CD4-positive, alpha-beta T cell treated with Interleukin-2 at 100 ng/mL for 4 hours (primary cell): ENCODE results near the gene FRMD4A.
A peak's percentile ranks its signal among the peaks of the same experiment; 100 is the strongest.
"Not testable (repeated sequence)": the region's sequence is repeated elsewhere in the genome, so short reads cannot be mapped to it uniquely, and the experiment has no call there.

Experiments
- DNase-seq: peaks from one replicate; pipeline ENCODE4 v3.0.0-alpha.2; 2020; ENCODE audit warnings: low spot score

Gene FRMD4A

GRCh38 chr10:13946209-13946460 is 384.6 kb downstream of the FRMD4A start:
- DNase-seq = no peak

GRCh38 chr10:13945390-13946208 is 385.1 kb downstream of the FRMD4A start:
- no peak for DNase-seq

DNA sequence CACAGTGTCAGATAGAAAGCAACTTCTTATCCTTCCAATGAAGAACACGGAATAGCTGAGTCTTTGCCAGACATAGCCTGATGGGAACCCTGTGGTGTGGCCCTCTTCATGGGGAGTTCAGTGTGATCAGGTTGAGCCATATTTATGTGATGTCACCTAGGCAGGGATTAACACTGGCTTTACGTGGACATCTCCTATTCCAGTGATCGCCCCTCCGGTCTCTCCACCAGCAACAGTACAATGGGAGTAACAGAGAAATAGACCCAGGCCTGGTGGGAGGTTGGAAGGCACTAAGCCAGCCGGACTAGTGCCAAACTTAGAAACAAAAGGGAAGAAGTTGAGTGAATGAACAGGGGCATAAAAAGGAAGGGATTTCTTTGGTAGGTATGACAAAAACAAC is 385.9 kb downstream of the FRMD4A start:
- no peak for DNase-seq

- DNase-seq = no peak
Observed at GRCh38 chr10:13943735-13944398, 386.9 kb downstream of the FRMD4A start.

- no peak for DNase-seq
Observed at GRCh38 chr10:13942035-13942434, 388.7 kb downstream of the FRMD4A start.

GRCh38 chr10:13939391-13939790 is 391.3 kb downstream of the FRMD4A start:
- DNase-seq = no peak

GRCh38 chr10:13938950-13939349 is 391.8 kb downstream of the FRMD4A start:
- DNase-seq = no peak

- DNase-seq = no peak
Observed at GRCh38 chr10:13936826-13937225, 393.9 kb downstream of the FRMD4A start.

- DNase-seq = peak; percentile 28
Observed at GRCh38 chr10:13930120-13930519, 400.6 kb downstream of the FRMD4A start.

GRCh38 chr10:13928451-13928850 is 402.3 kb downstream of the FRMD4A start:
- no peak for DNase-seq

- no peak for DNase-seq
Observed at GRCh38 chr10:13925971-13926780, 404.5 kb downstream of the FRMD4A start.

- no peak for DNase-seq
Observed at GRCh38 chr10:13924040-13924725, 406.5 kb downstream of the FRMD4A start.

- DNase-seq = no peak
Observed at GRCh38 chr10:13922586-13922985, 408.1 kb downstream of the FRMD4A start.

- DNase-seq = no peak
Observed at GRCh38 chr10:13921941-13922340, 408.8 kb downstream of the FRMD4A start.

GRCh38 chr10:13921131-13921530 is 409.6 kb downstream of the FRMD4A start:
- DNase-seq = not testable (repeated sequence)

- no peak for DNase-seq
Observed at GRCh38 chr10:13920465-13920864, 410.3 kb downstream of the FRMD4A start.

- no peak for DNase-seq
Observed at GRCh38 chr10:13920031-13920430, 410.7 kb downstream of the FRMD4A start.

DNA sequence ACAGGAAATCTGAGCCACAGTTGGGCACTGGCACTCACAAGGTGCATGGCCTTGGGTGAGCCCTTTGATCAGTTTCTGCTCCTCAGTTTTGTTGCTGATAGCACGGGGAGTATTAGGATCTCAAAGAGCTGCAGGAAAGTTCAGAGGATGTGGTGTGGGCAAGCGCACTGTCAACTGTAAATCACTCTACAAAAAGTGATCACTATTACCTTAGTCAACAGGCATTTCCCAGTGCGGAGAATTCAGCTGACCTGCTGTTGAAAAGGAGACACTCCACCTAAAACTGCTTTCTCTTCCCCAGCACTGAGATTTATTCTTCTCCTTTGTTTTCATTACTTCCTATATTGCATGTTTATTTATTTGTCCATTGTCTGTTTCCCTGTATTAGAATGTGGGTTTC is 412.9 kb downstream of the FRMD4A start:
- DNase-seq = no peak

- DNase-seq = no peak
Observed at GRCh38 chr10:13916384-13916947, 414.3 kb downstream of the FRMD4A start.

- DNase-seq = no peak
Observed at GRCh38 chr10:13915710-13916109, 415.0 kb downstream of the FRMD4A start.

DNA sequence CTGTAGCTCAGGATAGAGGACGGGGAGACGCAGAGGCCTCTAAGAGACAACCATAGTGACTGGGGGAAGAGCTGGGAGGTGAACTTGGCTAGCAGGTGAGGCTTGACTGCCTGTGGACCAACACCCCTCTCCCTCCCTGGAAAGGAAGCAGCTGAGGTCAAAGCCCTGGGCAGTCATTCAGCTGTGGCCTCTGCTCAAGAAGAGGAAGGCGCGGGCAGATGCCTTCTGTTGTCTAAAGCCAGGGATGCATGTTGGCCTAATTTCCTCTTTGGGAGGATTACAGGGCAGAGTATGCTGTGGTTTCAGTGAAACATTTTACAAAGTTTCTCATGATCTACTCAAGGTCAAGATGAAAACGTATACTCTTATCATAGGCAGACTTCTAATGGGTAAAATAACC is 416.8 kb downstream of the FRMD4A start:
- no peak for DNase-seq
